GM21360 (cell line): Measurements from ENCODE around the gene CSNK1G3.
"Not testable (repeated sequence)": the region's sequence is repeated elsewhere in the genome, so short reads cannot be mapped to it uniquely, and the experiment has no call there.

Experiments used
- ATAC-seq: cut with Tn5 transposase; IDR thresholded peaks from one replicate; pipeline ENCODE4 v1.9.1; 2021; ENCODE audit warnings: mild to moderate bottlenecking, moderate library complexity; ENCODE audit not compliant: unreplicated experiment

CSNK1G3 gene

GRCh38 chr5:123511648-123512605, at the start of gene CSNK1G3:
Gene CSNK1G3 (plus strand): TSS chr5:123512177. CDS start chr5:123545664, 33,487 bp downstream.
- ATAC-seq: peak; percentile 95

GRCh38 chr5:123466839-123467238, 45.1 kb upstream of the CSNK1G3 start:
- ATAC-seq: not testable (repeated sequence)

GRCh38 chr5:123471385-123471784, 40.6 kb upstream of the CSNK1G3 start:
- no peak for ATAC-seq

GRCh38 chr5:123472150-123472924, 39.6 kb upstream of the CSNK1G3 start:
- no peak for ATAC-seq

GRCh38 chr5:123474228-123474627, 37.7 kb upstream of the CSNK1G3 start:
- no peak for ATAC-seq

GRCh38 chr5:123476731-123477130, 35.2 kb upstream of the CSNK1G3 start:
- no peak for ATAC-seq

GRCh38 chr5:123478546-123478945, 33.4 kb upstream of the CSNK1G3 start:
- no peak for ATAC-seq

GRCh38 chr5:123482258-123482657, 29.7 kb upstream of the CSNK1G3 start:
- ATAC-seq: no peak

GRCh38 chr5:123483446-123484077, 28.4 kb upstream of the CSNK1G3 start:
- no peak for ATAC-seq

- no peak for ATAC-seq
Observed at GRCh38 chr5:123485275-123485674, 26.7 kb upstream of the CSNK1G3 start.

- ATAC-seq: no peak
Observed at GRCh38 chr5:123486951-123487655, 24.9 kb upstream of the CSNK1G3 start.

GRCh38 chr5:123490974-123491373, 21.0 kb upstream of the CSNK1G3 start:
- no peak for ATAC-seq

GRCh38 chr5:123495211-123495610, 16.8 kb upstream of the CSNK1G3 start:
- not testable (repeated sequence) for ATAC-seq

GRCh38 chr5:123496892-123497291, 15.1 kb upstream of the CSNK1G3 start:
- no peak for ATAC-seq

GRCh38 chr5:123500471-123500870, 11.5 kb upstream of the CSNK1G3 start:
- no peak for ATAC-seq

GRCh38 chr5:123502120-123502519, 9.9 kb upstream of the CSNK1G3 start:
- no peak for ATAC-seq

GRCh38 chr5:123503299-123503698, 8.7 kb upstream of the CSNK1G3 start:
- ATAC-seq: no peak

GRCh38 chr5:123505633-123506032, 6.3 kb upstream of the CSNK1G3 start:
- ATAC-seq: no peak

- ATAC-seq: no peak
Observed at GRCh38 chr5:123508441-123508840, 3.5 kb upstream of the CSNK1G3 start.

- ATAC-seq: no peak
Observed at GRCh38 chr5:123511290-123511647, 708 bp upstream of the CSNK1G3 start.
